H9 (cell line): ENCODE results near the gene EPB41L5. TPM values are rescaled to one million over a fixed set of nuclear protein-coding genes. Genes with fewer than 3 reads are reported as not detected.
A peak's percentile ranks its signal among the peaks of the same experiment; 100 is the strongest.

Source experiments
- DNase-seq: peaks from one replicate; pipeline ENCODE4 v3.0.0-alpha.2; 2017
- H2AFZ ChIP-seq: one replicate; pipeline ENCODE4 v1.6.1; 2013; ENCODE audit warnings: mild to moderate bottlenecking, low read length, control low read depth, moderate library complexity
- H2AK5ac ChIP-seq: 2 replicates; pipeline ENCODE4 v1.6.1; 2013; ENCODE audit warnings: low read length, control low read depth, mixed read lengths; ENCODE audit not compliant: insufficient read length
- H2BK120ac ChIP-seq: one replicate; pipeline ENCODE4 v1.6.1; 2013; ENCODE audit warnings: low read depth, mild to moderate bottlenecking, low read length, control low read depth, inconsistent platforms; ENCODE audit not compliant: poor library complexity, severe bottlenecking
- H2BK12ac ChIP-seq: 2 replicates; pipeline ENCODE4 v1.6.1; 2013; ENCODE audit warnings: low read length, control low read depth, mixed read lengths, low read depth; ENCODE audit not compliant: insufficient read length
- H2BK15ac ChIP-seq: 2 replicates; pipeline ENCODE4 v1.6.1; 2013; ENCODE audit warnings: low read depth, low read length, control low read depth
- H2BK20ac ChIP-seq: one replicate; pipeline ENCODE4 v1.6.1; 2013; ENCODE audit warnings: low read depth, mild to moderate bottlenecking, low read length, control low read depth, inconsistent platforms; ENCODE audit not compliant: poor library complexity, severe bottlenecking
- H2BK5ac ChIP-seq: 2 replicates; pipeline ENCODE4 v1.6.1; 2013; ENCODE audit warnings: low read length, control low read depth, mixed read lengths; ENCODE audit not compliant: insufficient read length
- H3K14ac ChIP-seq: 2 replicates; pipeline ENCODE4 v1.6.1; 2013; ENCODE audit warnings: low read length, control low read depth; ENCODE audit not compliant: insufficient read depth
- H3K18ac ChIP-seq: 2 replicates; pipeline ENCODE4 v1.6.1; 2013; ENCODE audit warnings: low read depth, mild to moderate bottlenecking, mixed read lengths, low read length, control low read depth; ENCODE audit not compliant: insufficient read length
- H3K23ac ChIP-seq: 2 replicates; pipeline ENCODE4 v1.6.1; 2013; ENCODE audit warnings: low read length, control low read depth, mixed read lengths, low read depth; ENCODE audit not compliant: insufficient read length
- H3K23me2 ChIP-seq: 2 replicates; pipeline ENCODE4 v1.6.1; 2013; ENCODE audit warnings: low read depth, mild to moderate bottlenecking, mixed read lengths, low read length, control low read depth; ENCODE audit not compliant: insufficient read length, poor library complexity, severe bottlenecking
- H3K27ac ChIP-seq: 2 replicates; pipeline ENCODE4 v1.5.1; 2013; ENCODE audit warnings: low read length, control low read depth, mixed read lengths, low read depth; ENCODE audit not compliant: insufficient read length
- H3K27me3 ChIP-seq: 2 replicates; pipeline ENCODE4 v1.6.1; 2013; ENCODE audit warnings: low read length, control low read depth, inconsistent platforms; ENCODE audit not compliant: insufficient read depth
- H3K4ac ChIP-seq: 2 replicates; pipeline ENCODE4 v1.6.1; 2013; ENCODE audit warnings: low read depth, mild to moderate bottlenecking, control low read depth, inconsistent platforms, low read length, moderate library complexity
- H3K4me1 ChIP-seq: 2 replicates; pipeline ENCODE4 v1.6.1; 2013; ENCODE audit warnings: low read length, control low read depth, inconsistent platforms; ENCODE audit not compliant: insufficient read depth
- H3K4me2 ChIP-seq: 2 replicates; pipeline ENCODE4 v1.6.1; 2013; ENCODE audit warnings: low read length, control low read depth, mixed read lengths; ENCODE audit not compliant: insufficient read length, insufficient read depth
- H3K56ac ChIP-seq: 2 replicates; pipeline ENCODE4 v1.6.1; 2013; ENCODE audit warnings: low read depth, mild to moderate bottlenecking, mixed read lengths, low read length, control low read depth; ENCODE audit not compliant: insufficient read length
- H3K79me1 ChIP-seq: 2 replicates; pipeline ENCODE4 v1.6.1; 2013; ENCODE audit warnings: low read depth, mild to moderate bottlenecking, moderate library complexity, low read length, control low read depth, inconsistent platforms; ENCODE audit not compliant: insufficient read depth, poor library complexity, severe bottlenecking
- H3K79me2 ChIP-seq: 2 replicates; pipeline ENCODE4 v1.6.1; 2013; ENCODE audit warnings: low read length, control low read depth, inconsistent platforms; ENCODE audit not compliant: insufficient read depth
- H3K9ac ChIP-seq: 2 replicates; pipeline ENCODE4 v1.6.1; 2013; ENCODE audit warnings: low read length, control low read depth, mixed read lengths; ENCODE audit not compliant: insufficient read length; ENCODE audit errors: extremely low read depth
- H3K9me3 ChIP-seq: one replicate; pipeline ENCODE4 v1.6.1; 2013; ENCODE audit warnings: low read depth, low read length, inconsistent platforms; ENCODE audit not compliant: control insufficient read depth
- H3T11ph ChIP-seq: one replicate; pipeline ENCODE4 v1.6.1; 2013; ENCODE audit warnings: mild to moderate bottlenecking, low read length, control low read depth, inconsistent platforms
- H4K20me1 ChIP-seq: one replicate; pipeline ENCODE4 v1.6.1; 2013; ENCODE audit not compliant: control insufficient read depth, insufficient read length, insufficient read depth
- H4K5ac ChIP-seq: 2 replicates; pipeline ENCODE4 v1.6.1; 2013; ENCODE audit warnings: low read depth, mild to moderate bottlenecking, mixed read lengths, low read length, control low read depth; ENCODE audit not compliant: insufficient read length
- H4K8ac ChIP-seq: replicated peaks from 2 replicates; pipeline ENCODE4 v1.6.1; 2013; ENCODE audit warnings: low read length, control low read depth, mixed read lengths, low read depth; ENCODE audit not compliant: insufficient read length
- H4K91ac ChIP-seq: 2 replicates; pipeline ENCODE4 v1.6.1; 2013; ENCODE audit warnings: low read depth, mild to moderate bottlenecking, moderate library complexity, mixed read lengths, low read length, control low read depth; ENCODE audit not compliant: insufficient read length
- H3K27ac Mint-ChIP-seq, 3 experiments: 2 replicates in 2 of 3; 3 replicates in 1 of 3; pipeline ENCODE4 v1.8.0; 2020 to 2021; ENCODE audit warnings: mixed read lengths in 3 of 3, mild to moderate bottlenecking in 1 of 3, moderate library complexity in 1 of 3
- H3K27me3 Mint-ChIP-seq: 2 replicates; pipeline ENCODE4 v1.8.0; 2021; ENCODE audit warnings: low read depth, mild to moderate bottlenecking, moderate library complexity, mixed read lengths
- H3K36me3 Mint-ChIP-seq, 3 experiments: 2 replicates in 2 of 3; 3 replicates in 1 of 3; pipeline ENCODE4 v1.8.0; 2020 to 2021; ENCODE audit warnings: low read depth in 3 of 3, mixed read lengths in 3 of 3; ENCODE audit not compliant: insufficient read depth in 1 of 3
- H3K4me1 Mint-ChIP-seq, 2 experiments: 2 replicates each; pipeline ENCODE4 v1.8.0; 2020; ENCODE audit warnings: mixed read lengths in 2 of 2
- H3K4me3 Mint-ChIP-seq, 2 experiments: 2 replicates in 1 of 2; 3 replicates in 1 of 2; pipeline ENCODE4 v1.8.0; 2020 to 2021; ENCODE audit warnings: mild to moderate bottlenecking in 2 of 2, mixed read lengths in 2 of 2, moderate library complexity in 1 of 2
- H3K9me3 Mint-ChIP-seq, 2 experiments: 2 replicates in 1 of 2; 3 replicates in 1 of 2; pipeline ENCODE4 v1.8.0; 2020; ENCODE audit warnings: mild to moderate bottlenecking in 2 of 2, mixed read lengths in 2 of 2, moderate library complexity in 1 of 2
- CTCF ChIP-seq: fragments of 200-600 bp; sonication (generic); conservative IDR thresholded peaks from 3 replicates; pipeline ENCODE4 v1.8.0; 2021; ENCODE audit warnings: antibody characterized with exemption, mild to moderate bottlenecking
- WGBS: extraction: QIAGEN DNeasy Blood & Tissue Kit; methylation state at CpG from one replicate; pipeline ENCODE4 v1.1.7; 2013; ENCODE audit warnings: missing lambda C conversion rate, low lambda C conversion rate, mixed read lengths; ENCODE audit not compliant: insufficient read length; ENCODE audit errors: extremely low coverage; 5-methylcytosine and 5-hydroxymethylcytosine counted together
- total RNA-seq: library from RNA; stranded (reverse); gene quantifications from 2 replicates; pipeline ENCODE4 v1.2.1, GENCODE V29; 2021

EPB41L5 gene
- total RNA-seq, 1 experiment from 2014 or later = 40.4 TPM

- Histone ChIP-seq H3K18ac (no peak overlapping the region), H2AFZ (no peak overlapping the region), H3K79me2 (no peaks in the 10 kb centered on the region), H3K79me1 (no peaks in the 10 kb centered on the region), H2BK5ac (no peak overlapping the region), H2BK15ac (no peak overlapping the region), H3K23ac (no peak overlapping the region), H3K9me3 (no peaks in the 10 kb centered on the region), H4K91ac (no peak overlapping the region), H2BK120ac (no peak overlapping the region), H4K20me1 (no peaks in the 10 kb centered on the region), H3T11ph (no peak overlapping the region), H3K23me2 (no peaks in the 10 kb centered on the region), H2BK20ac (no peak overlapping the region), H3K56ac (no peak overlapping the region), H3K4me2 (no peak overlapping the region), H4K5ac (no peak overlapping the region), H4K8ac (no peak overlapping the region), H3K27ac (no peak overlapping the region), H3K9ac (no peak overlapping the region), H2BK12ac (no peak overlapping the region), H2AK5ac (no peak overlapping the region), H3K14ac (no peak overlapping the region), H3K27me3 (no peaks in the 10 kb centered on the region), H3K4ac (no peak overlapping the region), H3K4me1 (peaks cover 4% of the 10 kb centered on the region)
- TF ChIP-seq CTCF = peak; percentile 45; the same call in 2 of the 3 replicates
- Mint-ChIP-seq H3K4me3 (no peak overlapping the region), H3K9me3 (no peaks in the 10 kb centered on the region), H3K36me3 (peaks cover 0 to 4% (median 1%) of the 10 kb centered on the region in 3 experiments; a peak in 3 of 7 replicates), H3K27ac (no peak overlapping the region), H3K27me3 (no peaks in the 10 kb centered on the region), H3K4me1 (peaks cover 16 to 26% of the 10 kb centered on the region in 2 experiments)
- no CpG with 5 or more reads among the region's 15 CpGs for WGBS
- peak; percentile 49 for DNase-seq
These were observed 164.2 kb downstream of the EPB41L5 start for GRCh38 chr2:120177001-120177621.
